Measurements from ENCODE around the gene TBXAS1. TPM values are rescaled to one million over a fixed set of nuclear protein-coding genes. Genes with fewer than 3 reads are reported as not detected.

The TBXAS1 gene
- total and polyA plus RNA-seq, 2 donors (not counting 3 experiments of a cell fraction or from before 2014, with no cell fraction given): 2.1 to 4.3 TPM

GRCh38 chr7:140019172-140019571 lies 190.1 kb downstream of the TBXAS1 start:
- Histone ChIP-seq H2AFZ (ENCODE audit: low read depth, low read length) (no peak overlapping the region), H3K4me2 (ENCODE audit: insufficient read depth, low read length) (no peak overlapping the region), H3K9ac (replicated peaks; ENCODE audit: extremely low read depth, insufficient read depth, low read length) (no peak overlapping the region), H3K79me2 (ENCODE audit: control insufficient read depth, insufficient read depth, low read length) (no peaks in the 10 kb centered on the region), H3K4me1 (ENCODE audit: control insufficient read depth, extremely low read depth, insufficient read depth, low read length) (peaks cover 8% of the 10 kb centered on the region), H3K27ac (ENCODE audit: insufficient read depth, low read depth, low read length) (no peak overlapping the region), H4K20me1 (replicated peaks; ENCODE audit: control insufficient read depth, extremely low read depth, insufficient read depth, low read length) (no peaks in the 10 kb centered on the region), H3K36me3 (ENCODE audit: control insufficient read depth in 2 of 2, extremely low read depth in 1 of 2, insufficient read depth in 2 of 2, low read length in 2 of 2) (peaks cover 3 to 5% of the 10 kb centered on the region in 2 experiments), H3K27me3 (ENCODE audit: control insufficient read depth in 2 of 2, insufficient read depth in 2 of 2, low read length in 2 of 2) (no peaks in the 10 kb centered on the region), H3K4me3 (replicated peaks in 1 of 3; ENCODE audit: insufficient read depth in 1 of 3, low read depth in 1 of 3, low read length in 3 of 3) (no peak overlapping the region), H3K9me3 (replicated peaks; ENCODE audit: control insufficient read depth, insufficient read depth, low read length) (no peaks in the 10 kb centered on the region), H3K9me1 (replicated peaks; ENCODE audit: control insufficient read depth, extremely low read depth, insufficient read depth, low read length) (no peaks in the 10 kb centered on the region)
- no TSS peak for BruUV-seq (replicated peaks)
- DNase-seq (ENCODE audit: low read depth, low spot score): no peak
- POLR2A ChIA-PET: no interaction called here
- CTCF ChIA-PET: interaction anchor here (0.7 to 3.1 kb wide), 5 partner anchors 13 to 91 kb away, joined by 3 to 14 read pairs (median 4); no protein-coding TSS in a partner anchor
- no peak for TF ChIP-seq MYC (IDR thresholded peaks at IDR 0.05; ENCODE audit: low read depth, low read length)
- TF ChIP-seq POLR2AphosphoS5 (IDR thresholded peaks at IDR 0.05; ENCODE audit: insufficient read depth, low read depth, low read length): no peak
- TF ChIP-seq MAX (IDR thresholded peaks at IDR 0.05; ENCODE audit: insufficient read depth, insufficient read length): no peak
- TF ChIP-seq CTCF (IDR thresholded peaks at IDR 0.05; ENCODE audit: extremely low read depth in 1 of 2, insufficient read depth in 1 of 2, low read depth in 1 of 2, low read length in 2 of 2): no peak
- no peak for TF ChIP-seq POLR2A (IDR thresholded peaks at IDR 0.05; ENCODE audit: low read depth, low read length)
- no peak for TF ChIP-seq FOS (IDR thresholded peaks at IDR 0.05; ENCODE audit: borderline replicate concordance, insufficient read depth, low read length)
- no peak for TF ChIP-seq GATA2 (IDR thresholded peaks at IDR 0.05; ENCODE audit: insufficient read depth, insufficient read length, low read depth, low read length)
- TF ChIP-seq EZH2 (IDR thresholded peaks at IDR 0.05; ENCODE audit: borderline replicate concordance, low read depth, low read length, severe bottlenecking): no peak
- no peak for TF ChIP-seq JUN (IDR thresholded peaks at IDR 0.05; ENCODE audit: borderline replicate concordance, insufficient read depth, insufficient read length, low read depth)
- intact Hi-C loops (cut with micrococcal nuclease): no loop called here
- dilution Hi-C loops (cut with MboI; ENCODE audit: extremely low pct_ligation_motif_present, low sequenced_read_pairs): loop anchor here (25.0 kb wide), 1 partner anchor 407 kb away; no protein-coding TSS in a partner anchor
- FAIRE-seq: no peak
